ENCODE data around the gene KCNMA1.

- TF ChIP-seq POLR2A (IDR thresholded peaks at IDR 0.05) = no peak
- no peak for TF ChIP-seq CTCF (IDR thresholded peaks at IDR 0.05)
Observed at GRCh38 chr10:77056650-77057049, 581.0 kb downstream of the KCNMA1 start.
